Mesothelial cell of epicardium (in vitro differentiated cells): ENCODE results near the gene GPANK1. TPM values are rescaled to one million over a fixed set of nuclear protein-coding genes. Genes with fewer than 3 reads are reported as not detected.

ENCODE experiments used
- DNase-seq, 2 experiments: peaks; one replicate each; pipeline ENCODE4 v3.0.0; 2021; ENCODE audit warnings: low spot score in 2 of 2; ENCODE audit not compliant: unreplicated experiment in 2 of 2
- H3K27ac Mint-ChIP-seq: 2 replicates; pipeline ENCODE4 v1.8.0; 2021; ENCODE audit warnings: mixed read lengths
- H3K27me3 Mint-ChIP-seq: 2 replicates; pipeline ENCODE4 v1.8.0; 2021; ENCODE audit warnings: low read depth, mixed read lengths
- H3K36me3 Mint-ChIP-seq: 2 replicates; pipeline ENCODE4 v1.8.0; 2021; ENCODE audit warnings: mixed read lengths
- H3K4me1 Mint-ChIP-seq: 2 replicates; pipeline ENCODE4 v1.8.0; 2021; ENCODE audit warnings: mixed read lengths
- H3K4me3 Mint-ChIP-seq: 2 replicates; pipeline ENCODE4 v1.8.0; 2021; ENCODE audit warnings: mild to moderate bottlenecking, moderate library complexity, mixed read lengths
- H3K9me3 Mint-ChIP-seq: 2 replicates; pipeline ENCODE4 v1.8.0; 2021; ENCODE audit warnings: mixed read lengths
- CTCF ChIP-seq: fragments of 200-600 bp; sonication (generic); IDR thresholded peaks from one replicate; pipeline ENCODE4 v1.5.0; 2021; ENCODE audit warnings: antibody characterized with exemption; ENCODE audit not compliant: unreplicated experiment
- total RNA-seq: library from RNA; stranded (reverse); gene quantifications from 3 replicates; pipeline ENCODE4 v1.2.1, GENCODE V29; 2021

The GPANK1 gene
- total RNA-seq, 1 donor from 2014 or later, result 14.8 TPM

- DNase-seq, result no peak
- Mint-ChIP-seq H3K27ac (peak overlapping the region; percentile 91), H3K4me1 (peaks cover 55% of the 10 kb centered on the region), H3K36me3 (peaks cover 9% of the 10 kb centered on the region), H3K27me3 (no peaks in the 10 kb centered on the region), H3K4me3 (peak overlapping the region; percentile 86), H3K9me3 (no peaks in the 10 kb centered on the region)
- TF ChIP-seq CTCF, result no peak
Observed at GRCh38 chr6:31659649-31660380, 5.0 kb downstream of the GPANK1 start.

GRCh38 chr6:31658983-31659648, 5.7 kb downstream of the GPANK1 start:
- no peak for TF ChIP-seq CTCF
- H3K9me3 Mint-ChIP-seq, result no peaks in the 10 kb centered on the region
- no peaks in the 10 kb centered on the region for H3K27me3 Mint-ChIP-seq

GRCh38 chr6:31658158-31658688, 6.6 kb downstream of the GPANK1 start:
- DNase-seq, result no peak
- TF ChIP-seq CTCF, result no peak
- H3K4me1 Mint-ChIP-seq, result peaks cover 40% of the 10 kb centered on the region
- peaks cover 7% of the 10 kb centered on the region for H3K36me3 Mint-ChIP-seq
- no peaks in the 10 kb centered on the region for H3K9me3 Mint-ChIP-seq
- no peaks in the 10 kb centered on the region for H3K27me3 Mint-ChIP-seq
- peak overlapping the region; percentile 86 for H3K4me3 Mint-ChIP-seq
- H3K27ac Mint-ChIP-seq, result peak overlapping the region; percentile 26

More at GRCh38 chr6:31658983-31659648, 5.7 kb downstream of the GPANK1 start:
- H3K4me3 Mint-ChIP-seq, result peak overlapping the region; percentile 86
- peaks cover 9% of the 10 kb centered on the region for H3K36me3 Mint-ChIP-seq
- DNase-seq, result no peak
- peaks cover 48% of the 10 kb centered on the region for H3K4me1 Mint-ChIP-seq
- peak overlapping the region; percentile 91 for H3K27ac Mint-ChIP-seq

GRCh38 chr6:31657406-31658157, 7.2 kb downstream of the GPANK1 start:
- Mint-ChIP-seq H3K27ac (no peak overlapping the region), H3K4me3 (peak overlapping the region; percentile 13), H3K4me1 (peaks cover 39% of the 10 kb centered on the region), H3K27me3 (no peaks in the 10 kb centered on the region), H3K9me3 (no peaks in the 10 kb centered on the region), H3K36me3 (peaks cover 7% of the 10 kb centered on the region)
- TF ChIP-seq CTCF, result no peak
- DNase-seq, result no peak

GRCh38 chr6:31655349-31656237, 9.2 kb downstream of the GPANK1 start, which contains the start of gene APOM:
TSS of gene APOM (plus strand) at chr6:31655894. CDS start at chr6:31655967, 73 bp downstream.
- peak within 1 kb of the TSS; percentile 49 for H3K27ac Mint-ChIP-seq
- no peak for TF ChIP-seq CTCF
- H3K4me3 Mint-ChIP-seq, result no peak within 1 kb of the TSS
- peaks cover 12% of the 10 kb centered on the region for H3K36me3 Mint-ChIP-seq
- no peaks in the 10 kb centered on the region for H3K9me3 Mint-ChIP-seq
- H3K4me1 Mint-ChIP-seq, result peaks cover 40% of the 10 kb centered on the region
- DNase-seq, result no peak
- H3K27me3 Mint-ChIP-seq, result no peaks in the 10 kb centered on the region
